ENCODE results near the gene EXOC4. TPM values are rescaled to one million over a fixed set of nuclear protein-coding genes. Genes with fewer than 3 reads are reported as not detected.

EXOC4 gene
- total and polyA plus RNA-seq, 9 donors: 26.8 to 80.5 (median 70.7) TPM

DNA sequence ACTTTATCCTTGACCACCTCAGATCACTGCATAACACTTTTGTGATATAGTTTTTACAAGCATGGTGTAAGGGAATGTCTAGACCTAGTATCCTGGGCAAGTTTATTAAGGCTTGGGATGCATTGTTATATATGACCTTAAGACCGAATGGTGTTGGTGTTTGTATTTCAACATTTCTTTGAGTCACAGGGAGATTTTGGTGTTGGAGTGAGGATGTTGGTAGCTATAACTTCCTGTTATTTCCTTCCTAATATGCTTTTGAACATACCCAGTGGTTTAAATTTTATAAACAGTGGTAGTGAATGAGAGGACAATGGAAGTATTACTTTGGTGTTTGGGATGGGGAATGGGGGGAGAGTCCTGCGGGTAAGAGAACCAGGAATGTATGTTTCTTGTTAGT is 2.6 kb downstream of the EXOC4 start:
- no peaks in the 10 kb centered on the region for H3K9me3 ChIP-seq
- no peaks in the 10 kb centered on the region for H3K4me1 ChIP-seq (ENCODE audit: insufficient read depth)
- 86 to 92% (median 91%) methylated on average over 2 of the region's 2 CpGs for WGBS, 3 donors
- DNase-seq: no peak
- H3K27me3 ChIP-seq: no peaks in the 10 kb centered on the region
- TF ChIP-seq EP300 (IDR thresholded peaks at IDR 0.05) (no peak), POLR2A (IDR thresholded peaks at IDR 0.05) (no peak), CTCF (IDR thresholded peaks at IDR 0.05) (no peak)
- no peak overlapping the region for H3K4me3 ChIP-seq
- H3K27ac ChIP-seq: no peak overlapping the region
- no peaks in the 10 kb centered on the region for H3K36me3 ChIP-seq
- intact Hi-C loops (cut with DNase I): no loop called here

- H3K36me3 ChIP-seq: no peaks in the 10 kb centered on the region
- no peak for DNase-seq
- no peaks in the 10 kb centered on the region for H3K27me3 ChIP-seq
- WGBS, 3 donors: 89 to 92% (median 91%) methylated on average over 6 of the region's 6 CpGs
- H3K9me3 ChIP-seq: no peaks in the 10 kb centered on the region
- TF ChIP-seq CTCF (IDR thresholded peaks at IDR 0.05) (no peak), POLR2A (IDR thresholded peaks at IDR 0.05) (no peak), EP300 (IDR thresholded peaks at IDR 0.05) (no peak)
- H3K4me1 ChIP-seq (ENCODE audit: insufficient read depth): no peaks in the 10 kb centered on the region
- no peak overlapping the region for H3K27ac ChIP-seq
- intact Hi-C loops (cut with DNase I): no loop called here
- H3K4me3 ChIP-seq: no peak overlapping the region
Measured at GRCh38 chr7:133258174-133258573, 5.3 kb downstream of the EXOC4 start.

GRCh38 chr7:133265821-133266220 is 12.9 kb downstream of the EXOC4 start:
- Histone ChIP-seq H3K27me3 (no peaks in the 10 kb centered on the region), H3K4me1 (ENCODE audit: insufficient read depth) (no peaks in the 10 kb centered on the region), H3K9me3 (no peaks in the 10 kb centered on the region), H3K4me3 (no peak overlapping the region), H3K36me3 (no peaks in the 10 kb centered on the region), H3K27ac (no peak overlapping the region)
- intact Hi-C loops (cut with DNase I): no loop called here
- TF ChIP-seq POLR2A (IDR thresholded peaks at IDR 0.05) (no peak), CTCF (IDR thresholded peaks at IDR 0.05) (no peak), EP300 (IDR thresholded peaks at IDR 0.05) (no peak)
- no peak for DNase-seq

- Histone ChIP-seq H3K27me3 (no peaks in the 10 kb centered on the region), H3K4me1 (ENCODE audit: insufficient read depth) (no peaks in the 10 kb centered on the region), H3K27ac (no peak overlapping the region), H3K9me3 (no peaks in the 10 kb centered on the region), H3K36me3 (no peaks in the 10 kb centered on the region), H3K4me3 (no peak overlapping the region)
- WGBS, 3 donors: 69 to 82% (median 76%) methylated on average over 2 of the region's 2 CpGs
- intact Hi-C loops (cut with DNase I): no loop called here
- DNase-seq: no peak
- TF ChIP-seq POLR2A (IDR thresholded peaks at IDR 0.05) (no peak), CTCF (IDR thresholded peaks at IDR 0.05) (no peak), EP300 (IDR thresholded peaks at IDR 0.05) (no peak)
Measured at GRCh38 chr7:133268355-133268754, 15.5 kb downstream of the EXOC4 start.

DNA sequence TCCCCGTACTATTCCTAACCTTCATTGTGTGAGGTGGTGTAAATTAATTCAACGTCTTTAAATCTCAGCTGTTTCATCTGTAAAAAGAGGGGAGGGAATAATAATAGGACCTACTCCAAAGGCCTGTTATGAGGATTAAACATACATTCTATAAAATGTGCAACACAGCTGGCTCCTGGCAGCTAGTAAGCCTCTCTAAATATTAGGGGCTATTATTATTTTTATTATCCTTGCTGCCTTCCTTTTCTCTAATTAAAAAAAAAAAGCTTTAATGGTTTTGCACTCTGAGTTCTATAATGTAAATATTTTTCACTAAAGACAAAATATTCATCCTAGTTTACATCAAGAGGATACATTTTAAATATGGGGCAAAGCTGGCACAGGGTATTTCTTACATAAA is 19.5 kb downstream of the EXOC4 start:
- Histone ChIP-seq H3K9me3 (no peaks in the 10 kb centered on the region), H3K4me3 (no peak overlapping the region), H3K27ac (no peak overlapping the region), H3K27me3 (no peaks in the 10 kb centered on the region), H3K4me1 (ENCODE audit: insufficient read depth) (peaks cover 6% of the 10 kb centered on the region), H3K36me3 (no peaks in the 10 kb centered on the region)
- no peak for TF ChIP-seq POLR2A (IDR thresholded peaks at IDR 0.05)
- no peak for TF ChIP-seq EP300 (IDR thresholded peaks at IDR 0.05)
- TF ChIP-seq CTCF (IDR thresholded peaks at IDR 0.05): no peak
- DNase-seq: no peak
- intact Hi-C loops (cut with DNase I): no loop called here
- 38 to 56% (median 44%) methylated on average over 2 of the region's 2 CpGs for WGBS, 3 donors

Measured in ovary (tissue), 9 donors.